ENCODE measurements around the gene PIEZO1.

Gene PIEZO1

GRCh38 chr16:88734361-88734728, 50.7 kb downstream of the PIEZO1 start:
- H3K4me1 ChIP-seq (ENCODE audit: control insufficient read depth, insufficient read depth, low read length), result no peaks in the 10 kb centered on the region
- H3K9ac ChIP-seq (ENCODE audit: low read length), result no peak overlapping the region
- H3K27me3 ChIP-seq (ENCODE audit: control insufficient read depth, insufficient read depth, low read length), result no peaks in the 10 kb centered on the region
- no peak overlapping the region for H3K4me3 ChIP-seq (ENCODE audit: low read length)
- H3K9me3 ChIP-seq (ENCODE audit: control insufficient read depth, low read length), result no peaks in the 10 kb centered on the region
- H3K36me3 ChIP-seq (ENCODE audit: control insufficient read depth, insufficient read depth, low read length), result no peaks in the 10 kb centered on the region

- Histone ChIP-seq H3K9me3 (ENCODE audit: control insufficient read depth, low read length) (no peaks in the 10 kb centered on the region), H3K27me3 (ENCODE audit: control insufficient read depth, insufficient read depth, low read length) (no peaks in the 10 kb centered on the region), H3K4me1 (ENCODE audit: control insufficient read depth, insufficient read depth, low read length) (no peaks in the 10 kb centered on the region), H3K4me3 (ENCODE audit: low read length) (no peak overlapping the region), H3K9ac (ENCODE audit: low read length) (no peak overlapping the region), H3K36me3 (ENCODE audit: control insufficient read depth, insufficient read depth, low read length) (no peaks in the 10 kb centered on the region)
Observed at GRCh38 chr16:88733630-88734360, 51.2 kb downstream of the PIEZO1 start.

DNA sequence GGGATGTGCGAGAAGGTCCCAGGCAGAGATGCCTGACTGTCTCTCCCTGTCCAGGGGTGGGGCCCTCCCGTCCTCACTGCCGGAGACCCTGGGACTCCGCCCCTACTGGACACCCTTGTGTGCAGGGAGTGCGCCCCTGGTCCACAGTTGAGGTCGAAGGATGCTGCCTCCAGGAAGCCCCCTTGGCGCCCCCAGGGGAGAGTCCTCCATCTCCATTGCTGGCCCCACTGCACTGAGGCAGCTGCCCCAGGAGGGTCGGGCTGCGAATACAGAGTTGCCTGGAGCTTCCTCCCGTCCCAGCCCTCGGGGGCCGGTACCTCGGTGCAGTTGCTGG, 52.1 kb downstream of the PIEZO1 start:
- no peaks in the 10 kb centered on the region for H3K9me3 ChIP-seq (ENCODE audit: control insufficient read depth, low read length)
- no peak overlapping the region for H3K4me3 ChIP-seq (ENCODE audit: low read length)
- no peaks in the 10 kb centered on the region for H3K27me3 ChIP-seq (ENCODE audit: control insufficient read depth, insufficient read depth, low read length)
- H3K4me1 ChIP-seq (ENCODE audit: control insufficient read depth, insufficient read depth, low read length), result no peaks in the 10 kb centered on the region
- H3K36me3 ChIP-seq (ENCODE audit: control insufficient read depth, insufficient read depth, low read length), result no peaks in the 10 kb centered on the region
- no peak overlapping the region for H3K9ac ChIP-seq (ENCODE audit: low read length)

- Histone ChIP-seq H3K9ac (ENCODE audit: low read length) (no peak overlapping the region), H3K36me3 (ENCODE audit: control insufficient read depth, insufficient read depth, low read length) (no peaks in the 10 kb centered on the region), H3K4me3 (ENCODE audit: low read length) (no peak overlapping the region), H3K9me3 (ENCODE audit: control insufficient read depth, low read length) (no peaks in the 10 kb centered on the region), H3K27me3 (ENCODE audit: control insufficient read depth, insufficient read depth, low read length) (no peaks in the 10 kb centered on the region), H3K4me1 (ENCODE audit: control insufficient read depth, insufficient read depth, low read length) (no peaks in the 10 kb centered on the region)
Observed at GRCh38 chr16:88732172-88732960, 52.7 kb downstream of the PIEZO1 start.

- H3K4me1 ChIP-seq (ENCODE audit: control insufficient read depth, insufficient read depth, low read length), result no peaks in the 10 kb centered on the region
- no peaks in the 10 kb centered on the region for H3K9me3 ChIP-seq (ENCODE audit: control insufficient read depth, low read length)
- no peaks in the 10 kb centered on the region for H3K27me3 ChIP-seq (ENCODE audit: control insufficient read depth, insufficient read depth, low read length)
- H3K4me3 ChIP-seq (ENCODE audit: low read length), result no peak overlapping the region
- no peaks in the 10 kb centered on the region for H3K36me3 ChIP-seq (ENCODE audit: control insufficient read depth, insufficient read depth, low read length)
- H3K9ac ChIP-seq (ENCODE audit: low read length), result no peak overlapping the region
Observed at GRCh38 chr16:88731699-88732098, 53.3 kb downstream of the PIEZO1 start.

DNA sequence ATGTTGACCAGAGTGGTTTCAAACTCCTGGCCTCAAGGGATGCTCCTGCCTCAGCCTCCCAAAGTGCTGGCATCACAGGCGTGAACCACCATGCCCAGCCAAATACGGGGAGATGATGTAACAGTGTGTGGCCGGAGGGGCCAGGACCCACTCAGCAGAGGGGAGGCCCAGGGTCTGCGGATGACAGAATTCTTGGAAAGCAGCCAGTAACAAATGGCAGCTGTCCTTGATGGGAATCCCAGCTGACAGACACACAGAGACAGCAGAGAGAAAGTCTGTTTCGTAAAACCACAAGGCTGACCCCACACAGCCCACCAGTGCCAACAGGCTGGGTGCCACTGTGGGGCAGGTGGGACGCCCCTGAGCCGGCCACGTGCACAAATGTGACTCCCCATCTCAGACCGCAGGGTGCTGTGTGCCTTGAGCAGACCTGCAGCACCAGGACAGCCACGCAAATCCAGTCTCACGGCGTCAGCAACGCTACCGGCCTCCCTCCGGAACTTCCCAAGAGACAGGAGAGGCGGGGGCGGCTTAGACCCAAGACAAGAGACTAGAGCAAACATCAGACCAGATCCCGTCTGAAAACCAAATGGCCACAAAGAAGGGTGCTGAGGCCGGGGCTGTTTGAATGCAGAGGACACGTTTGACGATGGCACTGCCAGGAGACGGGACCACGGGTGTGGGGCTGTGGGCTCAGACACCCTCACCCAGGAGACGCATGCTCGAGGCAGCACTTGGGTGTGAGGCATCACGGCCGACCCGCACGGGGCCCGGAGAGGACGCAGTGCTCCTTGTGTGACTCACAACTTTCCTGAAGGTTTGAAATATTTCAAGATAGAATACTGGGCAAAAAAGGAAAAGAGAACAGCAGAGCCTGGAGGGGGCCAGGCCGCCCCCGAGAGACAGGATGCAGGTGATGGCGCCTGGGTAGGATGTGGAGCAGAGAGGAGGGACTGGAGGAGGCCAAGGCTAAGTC, 54.1 kb downstream of the PIEZO1 start:
- Histone ChIP-seq H3K4me1 (ENCODE audit: control insufficient read depth, insufficient read depth, low read length) (no peaks in the 10 kb centered on the region), H3K27me3 (ENCODE audit: control insufficient read depth, insufficient read depth, low read length) (no peaks in the 10 kb centered on the region), H3K36me3 (ENCODE audit: control insufficient read depth, insufficient read depth, low read length) (peaks cover 3% of the 10 kb centered on the region), H3K9me3 (ENCODE audit: control insufficient read depth, low read length) (no peaks in the 10 kb centered on the region), H3K4me3 (ENCODE audit: low read length) (no peak overlapping the region), H3K9ac (ENCODE audit: low read length) (no peak overlapping the region)

GRCh38 chr16:88727871-88728270, 57.1 kb downstream of the PIEZO1 start:
- H3K27me3 ChIP-seq (ENCODE audit: control insufficient read depth, insufficient read depth, low read length), result no peaks in the 10 kb centered on the region
- no peaks in the 10 kb centered on the region for H3K4me1 ChIP-seq (ENCODE audit: control insufficient read depth, insufficient read depth, low read length)
- H3K9me3 ChIP-seq (ENCODE audit: control insufficient read depth, low read length), result no peaks in the 10 kb centered on the region
- H3K9ac ChIP-seq (ENCODE audit: low read length), result no peak overlapping the region
- no peak overlapping the region for H3K4me3 ChIP-seq (ENCODE audit: low read length)
- peaks cover 7% of the 10 kb centered on the region for H3K36me3 ChIP-seq (ENCODE audit: control insufficient read depth, insufficient read depth, low read length)

GRCh38 chr16:88726981-88727380, 58.0 kb downstream of the PIEZO1 start:
- Histone ChIP-seq H3K9me3 (ENCODE audit: control insufficient read depth, low read length) (no peaks in the 10 kb centered on the region), H3K27me3 (ENCODE audit: control insufficient read depth, insufficient read depth, low read length) (no peaks in the 10 kb centered on the region), H3K4me3 (ENCODE audit: low read length) (no peak overlapping the region), H3K4me1 (ENCODE audit: control insufficient read depth, insufficient read depth, low read length) (no peaks in the 10 kb centered on the region), H3K9ac (ENCODE audit: low read length) (no peak overlapping the region), H3K36me3 (ENCODE audit: control insufficient read depth, insufficient read depth, low read length) (peaks cover 7% of the 10 kb centered on the region)

DNA sequence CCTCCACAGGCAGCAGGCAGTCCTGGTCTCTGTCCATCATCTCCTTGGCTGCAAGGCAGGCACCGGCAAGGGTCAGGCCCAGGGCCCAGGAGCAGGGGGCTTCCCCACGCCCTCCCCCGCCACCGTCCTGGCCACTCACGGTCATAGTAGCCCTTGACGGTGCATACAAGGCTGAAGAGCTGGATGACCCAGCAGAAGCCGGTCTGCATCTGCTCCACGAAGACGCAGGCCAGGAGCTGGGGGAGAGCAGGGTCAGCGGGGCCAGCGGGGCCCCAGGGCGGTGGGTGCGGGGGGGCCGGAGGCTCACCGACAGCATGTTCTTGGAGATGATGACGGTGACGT, 58.6 kb downstream of the PIEZO1 start:
- Histone ChIP-seq H3K4me1 (ENCODE audit: control insufficient read depth, insufficient read depth, low read length) (no peaks in the 10 kb centered on the region), H3K36me3 (ENCODE audit: control insufficient read depth, insufficient read depth, low read length) (peaks cover 7% of the 10 kb centered on the region), H3K9ac (ENCODE audit: low read length) (no peak overlapping the region), H3K27me3 (ENCODE audit: control insufficient read depth, insufficient read depth, low read length) (no peaks in the 10 kb centered on the region), H3K4me3 (ENCODE audit: low read length) (no peak overlapping the region), H3K9me3 (ENCODE audit: control insufficient read depth, low read length) (no peaks in the 10 kb centered on the region)

- H3K36me3 ChIP-seq (ENCODE audit: control insufficient read depth, insufficient read depth, low read length), result peaks cover 7% of the 10 kb centered on the region
- H3K9me3 ChIP-seq (ENCODE audit: control insufficient read depth, low read length), result no peaks in the 10 kb centered on the region
- H3K4me3 ChIP-seq (ENCODE audit: low read length), result no peak overlapping the region
- no peak overlapping the region for H3K9ac ChIP-seq (ENCODE audit: low read length)
- H3K27me3 ChIP-seq (ENCODE audit: control insufficient read depth, insufficient read depth, low read length), result no peaks in the 10 kb centered on the region
- no peaks in the 10 kb centered on the region for H3K4me1 ChIP-seq (ENCODE audit: control insufficient read depth, insufficient read depth, low read length)
Observed at GRCh38 chr16:88725609-88726407, 59.2 kb downstream of the PIEZO1 start.

DNA sequence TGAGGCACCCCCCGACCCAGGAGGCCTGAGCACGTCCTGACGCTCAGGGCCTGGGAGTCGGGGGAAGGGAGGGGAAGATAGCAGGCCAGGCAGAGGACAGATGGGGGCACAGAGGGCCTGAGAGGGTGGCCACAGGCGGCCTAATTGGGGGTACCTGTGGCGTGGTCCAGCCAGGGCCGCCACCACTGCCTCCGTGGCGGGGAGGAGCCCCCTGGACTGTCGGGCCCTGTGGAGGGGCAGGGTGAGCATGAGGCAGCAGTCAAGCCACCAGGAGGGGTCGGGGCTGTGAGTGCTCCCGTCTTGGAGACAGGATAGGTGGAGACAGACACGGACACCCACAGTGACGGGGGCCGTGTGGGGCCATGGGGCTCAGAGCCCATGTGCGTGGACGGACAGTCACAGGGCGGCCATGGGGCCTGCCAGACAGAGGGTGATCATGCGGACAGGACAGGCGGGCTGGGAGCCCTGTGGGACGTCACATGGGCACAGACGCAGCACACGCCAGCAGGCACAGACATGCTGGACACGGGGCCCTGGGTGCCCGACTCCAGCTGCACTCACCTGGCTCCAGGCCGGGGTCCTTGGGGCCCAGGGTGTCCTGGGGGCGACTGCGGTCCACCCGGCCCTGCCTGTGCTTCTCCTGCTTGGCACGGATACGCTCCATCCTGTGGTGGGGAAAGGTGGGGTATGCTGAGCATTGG, 60.0 kb downstream of the PIEZO1 start:
- H3K27me3 ChIP-seq (ENCODE audit: control insufficient read depth, insufficient read depth, low read length), result no peaks in the 10 kb centered on the region
- no peak overlapping the region for H3K4me3 ChIP-seq (ENCODE audit: low read length)
- no peaks in the 10 kb centered on the region for H3K4me1 ChIP-seq (ENCODE audit: control insufficient read depth, insufficient read depth, low read length)
- no peak overlapping the region for H3K9ac ChIP-seq (ENCODE audit: low read length)
- H3K9me3 ChIP-seq (ENCODE audit: control insufficient read depth, low read length), result no peaks in the 10 kb centered on the region
- H3K36me3 ChIP-seq (ENCODE audit: control insufficient read depth, insufficient read depth, low read length), result peaks cover 7% of the 10 kb centered on the region

All from mucosa of stomach (tissue), 1 donor.